Measurements from ENCODE around the gene CCDC97.

GRCh38 chr19:41263042-41263849 lies 46.7 kb upstream of the CCDC97 start:
- TF ChIP-seq CTCF (IDR thresholded peaks at IDR 0.05) (no peak), POLR2A (IDR thresholded peaks at IDR 0.05) (peak; percentile 91 to 93)
